GM18517 (cell line): ENCODE results near the gene RNF113B.

Experiments
- ATAC-seq: cut with Tn5 transposase; IDR thresholded peaks from one replicate; pipeline ENCODE4 v1.9.1; 2021; ENCODE audit warnings: mild to moderate bottlenecking, moderate library complexity; ENCODE audit not compliant: unreplicated experiment

Gene RNF113B

DNA sequence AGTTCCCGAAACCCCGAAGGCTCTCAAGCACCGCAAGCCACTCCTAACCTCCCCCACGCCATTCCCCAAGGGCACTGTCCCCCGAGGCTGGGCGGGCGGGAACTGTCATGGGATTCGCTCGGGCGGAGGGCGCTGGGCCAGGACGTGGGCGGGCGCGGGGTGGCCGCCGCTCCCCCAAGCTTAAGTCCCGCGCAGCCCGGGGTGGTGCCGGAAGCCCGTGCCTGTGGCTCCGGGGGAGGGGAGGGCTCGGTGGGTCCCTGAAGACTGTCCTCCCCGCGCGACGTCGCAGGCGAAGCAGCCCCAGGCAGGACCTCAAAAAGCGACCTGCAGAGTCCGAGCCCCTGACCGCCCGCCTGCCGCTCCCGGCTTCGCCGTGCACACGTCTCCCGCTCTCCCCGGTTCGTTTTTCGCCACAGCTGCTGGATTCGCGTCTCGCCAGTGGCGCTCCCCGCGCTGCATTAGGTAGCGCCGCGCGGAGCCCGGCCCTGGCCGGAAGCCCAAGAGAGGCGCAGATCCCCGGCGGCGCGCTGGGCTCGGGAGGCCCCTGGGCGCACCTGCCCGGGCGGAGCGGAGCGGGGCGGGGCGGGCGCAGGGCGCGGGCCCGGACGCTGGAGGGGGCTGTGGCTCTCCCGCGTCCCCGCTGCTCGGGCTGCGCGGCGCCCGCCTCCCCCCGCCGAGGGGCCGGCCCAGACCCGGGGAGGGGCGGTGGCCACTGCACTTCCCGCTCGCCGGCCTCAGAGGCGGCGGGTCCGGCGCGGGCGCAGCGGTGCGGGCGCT lies 34.5 kb downstream of the RNF113B start, which contains the start of gene FARP1:
Gene FARP1 (plus strand): TSS at position 715 of the 777 bp plus-strand sequence. CDS start 70,149 bp downstream, outside the sequence.
- no peak for ATAC-seq

DNA sequence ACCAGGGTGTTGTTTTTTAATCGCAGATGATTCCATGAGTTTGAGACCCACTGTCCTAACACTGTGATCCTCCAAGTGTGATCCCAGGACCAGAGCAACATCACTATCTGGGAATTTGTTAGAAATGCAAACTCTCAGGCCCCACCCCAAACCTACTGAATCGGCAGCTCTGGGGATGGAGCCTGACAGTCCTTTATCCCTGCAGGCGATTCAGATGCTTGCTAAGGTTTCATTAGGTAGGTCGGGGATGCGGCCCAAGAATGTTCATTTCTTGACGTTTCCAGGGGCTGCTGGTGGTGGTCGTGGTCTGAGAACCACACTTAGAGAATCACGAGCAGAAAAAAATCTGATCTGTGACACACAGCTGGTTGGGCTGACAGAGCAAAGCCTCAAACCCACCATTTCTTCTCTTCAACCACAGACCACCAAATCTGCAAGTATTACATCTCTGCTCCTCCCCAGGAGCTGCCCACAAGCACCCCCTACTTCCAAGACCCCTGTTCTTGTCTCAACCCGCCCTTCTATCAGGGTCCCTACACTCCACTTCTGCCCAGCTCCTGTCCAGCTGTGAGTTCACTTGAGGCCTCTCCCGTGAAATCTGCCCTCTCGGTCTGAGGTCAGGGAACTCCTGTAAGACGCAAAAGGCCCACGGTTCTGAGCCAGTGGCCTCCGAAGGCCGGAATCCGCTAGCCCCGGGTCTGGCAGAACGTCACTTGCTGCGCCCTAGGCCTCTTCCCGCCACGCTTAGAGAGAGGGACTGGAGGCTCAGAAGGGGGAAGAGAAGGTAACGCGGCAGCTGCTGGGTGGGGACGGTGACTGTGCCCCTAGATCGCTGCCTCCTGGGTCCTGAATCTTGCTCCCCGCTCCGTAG lies 35.3 kb downstream of the RNF113B start:
- ATAC-seq: no peak

DNA sequence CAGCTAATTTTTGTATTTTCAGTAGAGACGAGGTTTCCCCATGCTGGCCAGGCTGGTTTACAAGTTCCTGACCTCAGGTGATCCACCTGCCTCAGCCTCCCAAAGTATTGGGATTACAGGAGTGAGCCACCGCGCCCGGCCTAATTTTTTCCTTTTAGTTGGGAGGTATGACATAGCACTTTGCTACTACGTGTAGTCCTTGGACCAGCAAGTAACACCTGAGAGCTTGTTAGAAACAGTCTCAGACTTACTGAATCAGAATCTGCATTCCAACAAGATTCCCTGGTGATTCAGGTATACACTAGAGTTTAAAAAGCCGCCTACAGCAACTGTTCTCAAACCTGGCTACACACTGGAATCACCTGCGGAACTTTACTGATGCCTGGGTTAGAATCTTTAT lies 36.0 kb downstream of the RNF113B start:
- no peak for ATAC-seq

DNA sequence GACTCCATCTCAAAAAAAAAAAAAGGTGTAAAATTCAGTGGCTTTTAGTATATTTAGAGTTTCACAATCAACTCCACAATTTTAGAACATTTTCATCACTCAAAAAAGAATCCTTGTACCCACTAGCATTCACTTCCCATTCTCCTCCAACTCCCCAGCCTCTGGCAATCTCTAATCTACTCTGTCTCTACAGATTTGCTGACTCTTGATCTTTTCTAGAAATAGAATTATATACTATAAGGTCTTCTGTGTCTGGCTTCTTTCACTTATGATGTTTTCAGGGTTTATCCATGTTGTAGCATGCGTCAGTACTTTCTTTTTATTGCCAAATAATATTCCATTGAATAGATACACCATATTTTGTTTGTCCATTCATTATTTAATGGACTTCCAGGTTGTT lies 42.2 kb downstream of the RNF113B start:
- ATAC-seq: no peak

DNA sequence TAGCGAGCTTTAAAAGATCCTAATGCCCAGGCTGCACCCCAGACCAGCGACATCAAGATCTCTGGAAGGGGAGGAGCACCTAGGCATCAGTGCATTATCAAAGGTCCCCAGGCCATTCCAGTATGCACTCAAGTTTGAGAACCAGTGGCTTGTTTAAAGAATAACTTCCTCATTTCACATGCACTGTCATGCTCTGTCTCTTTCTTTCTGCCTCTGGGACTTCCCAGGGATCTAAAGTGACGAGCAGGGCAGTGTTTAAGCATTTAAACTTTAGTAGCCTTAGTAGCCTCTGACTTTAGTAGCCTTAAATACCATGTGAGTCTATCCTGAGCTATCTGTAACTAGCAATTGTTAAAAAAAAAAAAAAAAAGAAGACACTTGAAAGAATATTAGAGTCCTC lies 43.1 kb downstream of the RNF113B start:
- peak; percentile 76 for ATAC-seq

DNA sequence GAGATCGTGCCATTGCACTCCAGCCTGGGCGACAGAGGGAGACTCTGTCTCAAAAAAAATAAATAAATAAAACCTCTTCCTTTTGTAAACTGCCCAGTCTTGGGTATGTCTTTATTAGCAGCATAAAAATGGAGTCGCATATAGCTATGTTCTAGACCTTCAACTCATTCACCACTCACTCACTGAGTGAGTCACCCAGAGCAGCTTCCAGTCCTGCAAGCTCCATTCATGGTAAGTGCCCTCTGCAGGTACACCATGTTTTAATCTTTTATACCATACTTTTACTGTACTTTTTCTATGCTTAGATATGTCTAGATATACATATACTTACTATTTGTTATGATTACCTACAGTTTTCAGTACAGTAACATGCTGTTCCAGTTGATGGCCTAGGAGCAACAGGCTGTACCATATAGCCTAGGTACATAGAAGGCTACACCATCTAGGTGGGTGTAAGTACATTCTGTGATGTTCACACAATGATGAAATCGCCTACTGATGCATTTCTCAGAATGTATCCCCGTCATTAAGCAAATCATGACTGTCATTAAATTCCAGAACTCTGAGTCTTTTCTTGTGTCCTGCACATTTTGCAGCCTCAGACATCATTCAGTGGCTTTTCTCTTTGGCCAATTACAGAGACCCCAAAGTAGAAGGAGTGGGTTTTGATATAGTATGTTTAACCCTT lies 47.9 kb downstream of the RNF113B start:
- ATAC-seq: no peak
